ENCODE measurements around the gene SH3PXD2A.

DNA sequence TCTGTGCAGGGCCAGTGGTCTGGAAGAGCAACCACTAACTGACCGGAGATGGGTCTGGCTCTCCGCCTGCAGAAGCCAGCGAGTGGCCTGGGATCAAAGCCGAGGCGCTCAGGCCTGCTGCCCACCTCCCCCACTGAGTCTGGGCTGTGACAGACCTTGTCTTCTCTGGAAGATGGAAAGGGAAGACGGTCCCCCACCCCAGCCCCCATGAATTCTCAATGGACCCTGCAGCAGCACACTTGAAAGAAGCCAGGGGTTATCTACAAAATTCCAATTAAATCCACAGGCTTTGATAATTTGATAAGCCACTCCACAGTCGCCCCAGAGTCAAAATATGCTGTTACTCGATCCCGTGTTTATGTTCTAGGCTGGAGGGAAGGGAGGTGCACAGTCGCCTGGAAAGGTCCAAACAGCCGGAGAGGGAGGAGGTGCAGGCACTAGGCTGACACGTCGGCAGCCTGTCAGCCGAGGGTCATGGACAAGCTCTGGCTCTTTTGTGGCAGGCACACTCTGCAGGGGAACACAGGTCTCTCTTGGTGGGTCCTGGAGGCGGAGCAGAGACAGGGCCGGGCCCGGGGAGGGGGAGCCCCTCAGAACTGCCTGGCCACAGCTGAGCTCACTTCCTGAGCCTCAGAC is 134.9 kb downstream of the SH3PXD2A start:
- TF ChIP-seq, protein P1, sequence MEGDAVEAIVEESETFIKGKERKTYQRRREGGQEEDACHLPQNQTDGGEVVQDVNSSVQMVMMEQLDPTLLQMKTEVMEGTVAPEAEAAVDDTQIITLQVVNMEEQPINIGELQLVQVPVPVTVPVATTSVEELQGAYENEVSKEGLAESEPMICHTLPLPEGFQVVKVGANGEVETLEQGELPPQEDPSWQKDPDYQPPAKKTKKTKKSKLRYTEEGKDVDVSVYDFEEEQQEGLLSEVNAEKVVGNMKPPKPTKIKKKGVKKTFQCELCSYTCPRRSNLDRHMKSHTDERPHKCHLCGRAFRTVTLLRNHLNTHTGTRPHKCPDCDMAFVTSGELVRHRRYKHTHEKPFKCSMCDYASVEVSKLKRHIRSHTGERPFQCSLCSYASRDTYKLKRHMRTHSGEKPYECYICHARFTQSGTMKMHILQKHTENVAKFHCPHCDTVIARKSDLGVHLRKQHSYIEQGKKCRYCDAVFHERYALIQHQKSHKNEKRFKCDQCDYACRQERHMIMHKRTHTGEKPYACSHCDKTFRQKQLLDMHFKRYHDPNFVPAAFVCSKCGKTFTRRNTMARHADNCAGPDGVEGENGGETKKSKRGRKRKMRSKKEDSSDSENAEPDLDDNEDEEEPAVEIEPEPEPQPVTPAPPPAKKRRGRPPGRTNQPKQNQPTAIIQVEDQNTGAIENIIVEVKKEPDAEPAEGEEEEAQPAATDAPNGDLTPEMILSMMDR (IDR thresholded peaks at IDR 0.05), result no peak
- TF ChIP-seq POLR2A (IDR thresholded peaks at IDR 0.05), result no peak

Data from adrenal gland (tissue), 5 donors.